DOHH2 (cell line): Measurements from ENCODE around the gene GPR183.

Experiments used
- H3F3A ChIP-seq: fragments of 200-600 bp; sonication (generic), shearing (Covaris generic); 2 replicates; pipeline ENCODE4 v1.6.0; 2016; ENCODE audit warnings: antibody characterized with exemption, mild to moderate bottlenecking; ENCODE audit not compliant: control insufficient read depth, insufficient read depth
- H3K27ac ChIP-seq: fragments of 200-600 bp; sonication (generic); 2 replicates; pipeline ENCODE4 v1.5.1; 2014; ENCODE audit warnings: low read depth, mild to moderate bottlenecking, low read length, moderate library complexity
- H3K27me3 ChIP-seq: fragments of 200-600 bp; sonication (generic); 2 replicates; pipeline ENCODE4 v1.6.1; 2014; ENCODE audit warnings: mild to moderate bottlenecking, low read length, mixed read lengths; ENCODE audit not compliant: control insufficient read depth
- H3K36me3 ChIP-seq: fragments of 200-600 bp; sonication (generic); 2 replicates; pipeline ENCODE4 v1.6.1; 2014; ENCODE audit warnings: mild to moderate bottlenecking, low read length, moderate library complexity, mixed read lengths; ENCODE audit not compliant: control insufficient read depth
- H3K4me1 ChIP-seq: fragments of 200-600 bp; sonication (generic); 2 replicates; pipeline ENCODE4 v1.6.1; 2014; ENCODE audit warnings: mild to moderate bottlenecking, low read length, mixed read lengths; ENCODE audit not compliant: control insufficient read depth
- H3K4me2 ChIP-seq: fragments of 200-600 bp; sonication (generic); 2 replicates; pipeline ENCODE4 v1.6.0; 2014; ENCODE audit warnings: mild to moderate bottlenecking, low read length, moderate library complexity
- H3K4me3 ChIP-seq: fragments of 200-600 bp; sonication (generic); 2 replicates; pipeline ENCODE4 v1.5.1; 2014; ENCODE audit warnings: mild to moderate bottlenecking, low read length, mixed read lengths
- H3K79me2 ChIP-seq: fragments of 200-600 bp; sonication (generic); 2 replicates; pipeline ENCODE4 v1.6.1; 2014; ENCODE audit warnings: mild to moderate bottlenecking, low read length, mixed read lengths; ENCODE audit not compliant: control insufficient read depth
- H3K9me2 ChIP-seq: fragments of 200-600 bp; sonication (generic); replicated peaks from 2 replicates; pipeline ENCODE4 v1.6.1; 2014; ENCODE audit warnings: mild to moderate bottlenecking, low read length, mixed read lengths; ENCODE audit not compliant: control insufficient read depth
- H3K9me3 ChIP-seq: fragments of 200-600 bp; sonication (generic); 2 replicates; pipeline ENCODE4 v1.6.1; 2014; ENCODE audit warnings: antibody characterized with exemption, low read length, mixed read lengths; ENCODE audit not compliant: control insufficient read depth, insufficient read depth
- H4K20me1 ChIP-seq: fragments of 200-600 bp; sonication (generic); 2 replicates; pipeline ENCODE4 v1.6.0; 2014; ENCODE audit warnings: low read depth, mild to moderate bottlenecking, antibody characterized with exemption, low read length, moderate library complexity; ENCODE audit not compliant: control insufficient read depth, insufficient read depth
- CTCF ChIP-seq: fragments of 200-600 bp; sonication (generic); IDR thresholded peaks from one replicate; pipeline ENCODE4 v1.5.1; 2014; ENCODE audit warnings: antibody characterized with exemption, mild to moderate bottlenecking, low read depth, low read length; ENCODE audit not compliant: poor library complexity, severe bottlenecking
- EZH2phosphoT487 ChIP-seq: fragments of 200-600 bp; sonication (generic); IDR thresholded peaks from 2 replicates; pipeline ENCODE4 v1.6.1; 2017; ENCODE audit warnings: borderline replicate concordance, mild to moderate bottlenecking, antibody characterized with exemption, low read length, moderate library complexity, mixed read lengths

Gene GPR183

GRCh38 chr13:99311137-99311536 is 3.9 kb upstream of the GPR183 start:
- no peak overlapping the region for H3K4me2 ChIP-seq
- H3K27ac ChIP-seq, result no peak overlapping the region
- no peak overlapping the region for H3K4me3 ChIP-seq
- H3K36me3 ChIP-seq, result peaks cover 11% of the 10 kb centered on the region
- 0 out of 2 replicates have a peak, but pooled peaks cover 2% of the 10 kb centered on the region for H3K79me2 ChIP-seq
- H3K9me3 ChIP-seq, result no peaks in the 10 kb centered on the region
- 0 out of 2 replicates have a peak, but pooled peaks cover 5% of the 10 kb centered on the region for H3F3A ChIP-seq
- peaks cover 9% of the 10 kb centered on the region; the same call in 1 of the 2 replicates for H4K20me1 ChIP-seq
- H3K27me3 ChIP-seq, result no peaks in the 10 kb centered on the region
- TF ChIP-seq EZH2phosphoT487, result no peak
- TF ChIP-seq CTCF, result no peak
- H3K4me1 ChIP-seq, result peaks cover 22% of the 10 kb centered on the region
- H3K9me2 ChIP-seq, result no peaks in the 10 kb centered on the region

GRCh38 chr13:99310382-99311031 is 3.3 kb upstream of the GPR183 start:
- no peak overlapping the region for H3K4me3 ChIP-seq
- H3K4me2 ChIP-seq, result no peak overlapping the region
- H3K9me2 ChIP-seq, result no peaks in the 10 kb centered on the region
- H4K20me1 ChIP-seq, result peaks cover 9% of the 10 kb centered on the region; the same call in 1 of the 2 replicates
- H3K27ac ChIP-seq, result no peak overlapping the region
- peaks cover 11% of the 10 kb centered on the region for H3K36me3 ChIP-seq
- TF ChIP-seq EZH2phosphoT487 (no peak), CTCF (no peak)
- H3F3A ChIP-seq, result 0 out of 2 replicates have a peak, but pooled peaks cover 5% of the 10 kb centered on the region
- no peaks in the 10 kb centered on the region for H3K9me3 ChIP-seq
- peaks cover 28% of the 10 kb centered on the region for H3K4me1 ChIP-seq
- H3K79me2 ChIP-seq, result 0 out of 2 replicates have a peak, but pooled peaks cover 2% of the 10 kb centered on the region
- no peaks in the 10 kb centered on the region for H3K27me3 ChIP-seq

- no peak overlapping the region for H3K4me3 ChIP-seq
- no peaks in the 10 kb centered on the region for H3K27me3 ChIP-seq
- H3F3A ChIP-seq, result 0 out of 2 replicates have a peak, but pooled peaks cover 5% of the 10 kb centered on the region
- H3K79me2 ChIP-seq, result 0 out of 2 replicates have a peak, but pooled peaks cover 2% of the 10 kb centered on the region
- H3K9me3 ChIP-seq, result no peaks in the 10 kb centered on the region
- peaks cover 11% of the 10 kb centered on the region for H3K36me3 ChIP-seq
- H3K9me2 ChIP-seq, result no peaks in the 10 kb centered on the region
- peaks cover 12% of the 10 kb centered on the region; the same call in 1 of the 2 replicates for H4K20me1 ChIP-seq
- no peak overlapping the region for H3K27ac ChIP-seq
- no peak overlapping the region for H3K4me2 ChIP-seq
- H3K4me1 ChIP-seq, result peaks cover 28% of the 10 kb centered on the region
- TF ChIP-seq CTCF, result no peak
- TF ChIP-seq EZH2phosphoT487, result no peak
These were observed 1.4 kb upstream of the GPR183 start for GRCh38 chr13:99308471-99309087.
